Myocyte (in vitro differentiated cells): ENCODE measurements around the gene CREB3. TPM values are rescaled to one million over a fixed set of nuclear protein-coding genes. Genes with fewer than 3 reads are reported as not detected.

Experiments used
- DNase-seq: peaks from one replicate; pipeline ENCODE4 v3.0.0-alpha.2; 2012; ENCODE audit warnings: low read depth
- total RNA-seq: library from RNA; depleted of rRNA; stranded (reverse); fragments of >200 nt; gene quantifications from 2 replicates; pipeline ENCODE4 v1.2.3, GENCODE V29; 2014

Gene CREB3
- total RNA-seq, 1 donor from 2014 or later: 79.9 TPM

DNA sequence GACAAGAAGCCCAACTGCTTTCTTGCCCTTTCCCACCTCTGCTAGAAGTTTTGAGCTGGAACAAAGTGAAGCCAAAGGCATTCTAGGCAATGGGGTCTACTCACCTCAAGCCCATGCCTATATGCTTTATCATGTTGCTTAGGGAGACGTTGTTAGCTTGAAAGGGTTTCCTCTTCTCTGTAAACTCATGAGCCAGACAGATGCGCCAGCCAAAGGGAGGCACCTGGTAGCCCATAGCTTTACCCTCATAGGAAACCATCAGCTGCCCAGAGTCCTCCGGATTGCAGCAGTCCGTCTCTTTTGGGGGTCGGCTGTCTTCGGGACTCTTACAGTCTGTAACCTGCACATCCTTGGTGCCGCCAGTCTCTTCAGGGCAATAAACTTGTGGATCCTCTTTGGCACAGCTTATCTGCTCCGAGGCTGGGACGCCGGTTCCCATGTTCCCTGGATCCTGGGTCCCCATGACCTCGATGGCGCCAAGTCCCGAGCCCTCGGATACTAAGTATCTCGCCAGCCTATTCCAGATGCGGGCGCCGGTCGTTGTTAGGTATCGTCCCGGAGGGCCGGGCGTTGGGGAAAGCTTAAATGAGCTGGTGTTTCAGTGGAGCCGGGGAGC lies 15.9 kb downstream of the CREB3 start:
- DNase-seq: no peak

DNA sequence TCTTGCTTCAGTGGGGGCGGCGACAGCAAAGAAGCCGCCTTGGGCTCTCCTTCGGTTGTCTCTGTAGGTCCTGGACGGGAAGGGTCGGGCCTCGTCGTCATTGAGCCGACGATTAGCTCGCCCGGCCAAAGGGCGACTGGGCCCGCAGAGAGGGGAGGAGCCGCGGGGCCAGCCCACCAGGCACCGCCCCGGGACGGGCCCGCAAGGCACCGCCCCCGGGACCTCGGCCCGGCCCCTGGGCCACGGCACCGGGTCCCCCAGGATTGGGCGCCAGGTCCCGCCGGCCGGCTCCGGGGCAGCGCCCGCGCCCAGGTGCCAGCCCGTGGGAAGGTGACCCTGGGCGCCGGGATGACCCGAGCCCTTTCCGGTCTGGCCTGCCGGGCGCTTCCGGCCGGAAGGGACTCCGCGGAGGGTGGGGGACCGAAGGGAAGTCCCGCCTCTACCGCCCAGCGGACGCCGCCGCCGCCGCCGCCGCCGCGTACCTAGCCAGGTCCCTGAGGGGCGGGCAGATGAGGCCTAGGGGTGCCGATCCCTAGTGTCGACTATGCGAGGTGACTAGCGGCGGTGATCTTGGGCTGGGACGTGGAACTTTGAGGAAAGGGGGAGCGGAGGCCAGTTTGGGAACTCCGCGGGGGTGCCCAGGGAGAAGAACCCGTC lies 16.5 kb downstream of the CREB3 start, which contains the start of the genes GBA2 and RGP1:
GBA2 (minus strand) TSS at position 371 of the 657 bp plus-strand sequence. CDS start 524 bp downstream, outside the sequence.
RGP1 (plus strand) TSS at position 430 of the 657 bp plus-strand sequence. CDS start 469 bp downstream, outside the sequence.
- peak; percentile 76 for DNase-seq

GRCh38 chr9:35749515-35750255 lies 17.2 kb downstream of the CREB3 start:
- DNase-seq: no peak

GRCh38 chr9:35750256-35750531 lies 17.7 kb downstream of the CREB3 start:
- peak; percentile 22 for DNase-seq

DNA sequence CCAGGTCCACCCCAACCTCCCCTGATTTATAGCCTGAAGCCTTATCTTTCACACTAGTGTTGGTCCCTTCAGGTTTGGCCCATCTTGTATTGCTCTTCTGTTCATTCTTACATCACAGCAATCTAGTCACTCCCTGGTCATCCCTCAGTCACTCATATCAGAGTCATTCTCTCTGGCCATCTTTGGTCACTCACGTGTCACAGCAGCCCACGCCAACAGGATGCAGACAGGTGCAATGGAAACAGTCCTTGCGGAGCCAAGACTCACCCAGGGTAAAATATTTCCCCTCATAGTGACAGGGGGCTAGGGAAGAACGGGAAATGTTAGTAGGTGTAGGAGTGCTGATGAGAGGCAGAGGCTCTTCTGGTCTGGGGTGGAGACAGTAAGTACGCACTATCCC lies 21.0 kb downstream of the CREB3 start:
- DNase-seq: no peak

DNA sequence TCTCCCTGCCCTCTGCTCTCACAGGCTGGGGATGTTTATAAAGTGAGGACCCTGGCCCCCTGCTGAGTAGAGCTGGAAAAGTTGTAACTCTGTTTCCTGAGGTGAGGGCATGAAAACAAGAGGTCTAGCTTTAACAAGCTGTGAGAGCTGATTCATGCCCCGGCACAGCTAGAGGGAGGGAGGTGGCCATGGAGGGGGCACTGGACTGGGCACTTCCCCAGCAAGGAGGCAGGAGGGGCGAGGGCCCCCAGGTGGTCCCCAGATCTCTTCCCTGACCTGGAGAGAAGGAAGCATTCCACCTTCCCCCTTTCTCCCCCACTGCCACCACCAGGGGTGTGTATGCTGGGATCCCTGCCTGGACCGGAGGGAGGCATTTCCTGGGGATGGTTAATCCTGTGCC lies 21.8 kb downstream of the CREB3 start, which contains the start of gene MSMP:
MSMP (minus strand) TSS at position 13 of the 400 bp plus-strand sequence. CDS start 147 bp downstream, outside the sequence.
- no peak for DNase-seq

DNA sequence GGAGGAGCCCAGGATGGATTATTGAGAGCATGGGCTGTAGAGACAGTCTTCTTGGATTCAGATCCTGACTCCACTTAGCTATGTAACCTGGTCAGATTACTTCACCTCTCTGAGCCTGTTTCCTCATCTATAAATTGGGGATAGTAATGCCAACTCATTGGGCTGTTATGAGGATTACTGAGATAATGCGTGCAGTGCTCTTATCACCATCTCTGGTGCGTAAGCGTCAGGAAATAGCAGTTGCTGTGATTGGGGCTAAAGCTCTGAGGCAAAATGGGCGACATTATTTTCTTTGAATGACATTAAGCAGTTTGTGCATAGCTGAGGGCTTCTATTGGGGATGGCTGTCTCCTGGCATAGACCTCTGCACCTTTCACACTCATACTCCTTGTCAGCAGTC lies 22.6 kb downstream of the CREB3 start:
- DNase-seq: no peak

- no peak for DNase-seq
Measured at GRCh38 chr9:35756275-35757225, 24.1 kb downstream of the CREB3 start.

GRCh38 chr9:35757226-35757891 lies 24.9 kb downstream of the CREB3 start:
- no peak for DNase-seq

DNA sequence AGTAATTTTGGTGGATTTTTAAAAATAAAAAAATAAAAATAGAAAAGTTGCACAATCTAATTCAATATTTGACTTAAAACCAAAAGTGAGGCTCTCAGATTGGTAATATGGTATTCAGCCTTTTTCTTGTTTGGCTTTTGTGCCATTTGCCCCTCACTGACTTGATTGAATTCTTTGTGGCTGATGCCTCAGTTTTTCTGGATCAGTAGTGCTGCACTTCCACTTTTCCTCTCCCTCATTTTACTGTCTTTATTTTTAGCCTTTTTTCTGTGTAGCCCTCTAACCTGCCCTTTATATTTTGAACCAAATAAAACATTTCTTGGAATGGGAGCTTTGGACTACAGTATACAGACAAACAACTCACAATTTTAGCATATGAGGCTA lies 25.4 kb downstream of the CREB3 start:
- no peak for DNase-seq

DNA sequence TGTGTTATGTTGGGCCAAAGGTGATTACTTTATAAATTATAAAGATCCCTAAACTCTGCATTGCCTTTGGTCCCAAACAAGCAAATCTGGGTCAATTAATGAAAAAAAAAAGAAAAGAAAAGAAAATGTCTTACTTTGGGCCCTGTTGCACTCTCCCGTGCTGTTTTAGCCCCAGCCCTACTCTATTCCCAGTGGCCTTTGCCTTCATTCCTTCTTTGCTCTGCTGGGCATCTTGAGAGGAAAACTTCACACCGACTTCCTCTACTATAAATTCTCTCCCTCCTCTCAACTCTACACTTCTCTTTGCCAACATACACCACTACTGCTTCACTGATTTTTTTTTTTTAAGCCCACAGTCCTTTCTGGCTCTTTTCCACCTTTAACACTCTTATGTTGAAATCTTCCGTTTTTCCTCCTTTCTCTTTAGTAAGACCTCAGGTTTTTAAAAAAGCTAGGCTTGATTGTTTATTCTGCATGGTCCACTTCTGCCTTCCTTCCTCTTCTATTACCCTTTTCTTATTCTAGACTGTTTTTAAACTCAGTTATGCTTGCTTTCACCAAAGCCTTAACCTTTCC lies 26.1 kb downstream of the CREB3 start:
- DNase-seq: no peak

GRCh38 chr9:35759795-35760194 lies 27.3 kb downstream of the CREB3 start:
- no peak for DNase-seq

DNA sequence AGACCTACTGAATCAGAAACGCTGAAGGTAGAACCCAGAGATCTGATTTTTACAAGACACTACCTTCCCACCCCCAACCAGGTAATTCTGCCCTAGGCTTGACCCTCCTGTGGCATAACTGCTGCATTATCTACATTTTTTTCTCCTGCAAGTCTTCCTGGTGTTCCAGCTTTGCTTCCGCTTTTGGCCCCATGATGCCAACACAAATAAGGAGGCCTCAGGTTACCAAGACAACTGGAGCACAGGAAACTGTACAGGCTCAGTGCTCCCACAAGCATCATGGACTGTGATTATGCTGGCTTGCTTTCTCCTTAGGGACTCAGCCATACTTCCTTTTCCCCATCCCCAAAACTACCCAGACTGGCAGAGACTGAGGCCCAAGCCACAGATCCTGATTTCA lies 28.2 kb downstream of the CREB3 start:
- DNase-seq: no peak

GRCh38 chr9:35763181-35763580 lies 30.7 kb downstream of the CREB3 start:
- DNase-seq: no peak

DNA sequence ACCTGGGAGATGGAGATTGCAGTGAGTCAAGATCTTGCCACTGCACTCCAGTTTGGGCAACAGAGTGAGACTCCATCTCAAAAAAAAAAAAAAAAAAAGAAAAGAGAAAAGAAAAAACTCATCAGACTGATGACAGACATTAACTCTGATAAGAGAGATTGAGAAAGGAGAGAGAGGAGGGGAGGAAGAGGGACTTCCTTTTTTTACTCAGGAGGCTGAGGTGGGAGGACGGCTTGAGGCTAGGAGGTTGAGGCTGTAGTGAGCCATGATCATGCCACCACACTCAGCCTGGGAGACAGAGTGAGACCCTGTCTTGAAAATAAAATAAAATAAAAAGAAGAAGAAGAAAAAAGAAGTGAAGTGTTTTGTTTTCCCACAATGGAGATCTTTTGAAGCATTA lies 31.3 kb downstream of the CREB3 start:
- no peak for DNase-seq

DNA sequence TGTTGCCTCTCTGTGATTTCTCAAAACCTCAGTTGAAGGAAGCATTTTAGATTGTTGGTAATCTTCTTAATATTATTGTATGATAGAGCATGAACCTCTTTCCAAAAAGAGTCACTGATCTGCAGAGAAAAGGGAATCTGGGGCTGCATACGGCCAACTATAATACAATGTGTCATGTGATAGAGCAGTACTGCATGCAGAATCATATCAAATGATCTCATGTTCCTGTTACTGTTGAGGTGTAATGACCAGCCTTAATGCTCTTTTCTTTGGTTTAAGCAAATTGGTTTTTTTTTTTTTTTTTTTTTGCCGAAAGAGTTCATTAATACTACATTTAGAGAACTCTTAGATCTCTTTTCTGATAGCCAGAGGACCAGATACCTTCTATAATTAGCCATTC lies 34.5 kb downstream of the CREB3 start:
- no peak for DNase-seq

- no peak for DNase-seq
Measured at GRCh38 chr9:35767458-35767857, 35.0 kb downstream of the CREB3 start.

- DNase-seq: no peak
Measured at GRCh38 chr9:35769763-35770162, 37.3 kb downstream of the CREB3 start.

DNA sequence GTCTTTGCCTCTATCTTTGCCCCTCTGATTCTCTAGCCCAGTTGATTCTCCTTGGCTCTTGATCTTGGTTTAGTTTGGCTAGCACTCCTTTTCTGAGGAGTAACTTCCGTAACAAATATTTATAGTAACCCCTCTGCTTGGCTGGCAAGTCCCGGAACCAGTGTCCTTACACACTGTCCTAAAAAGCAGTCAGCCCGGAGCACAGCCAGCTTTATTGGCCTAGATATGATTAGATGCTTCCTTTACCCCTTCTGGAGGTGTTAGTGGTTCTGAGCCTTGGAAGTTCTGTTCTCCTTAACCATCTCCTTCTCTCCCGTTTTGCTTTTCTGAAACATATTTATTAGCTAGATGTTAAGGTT lies 38.6 kb downstream of the CREB3 start:
- no peak for DNase-seq

- DNase-seq: no peak
Measured at GRCh38 chr9:35771534-35771933, 39.1 kb downstream of the CREB3 start.
